BE2C (cell line): Measurements from ENCODE around the gene EPB41.

Experiments
- DNase-seq: peaks from one replicate; pipeline ENCODE4 v3.0.0-alpha.2; 2020
- H3K27me3 ChIP-seq: fragments of 250-450 bp; sonication (Bioruptor Pico); 2 replicates; pipeline ENCODE4 v1.5.1; 2020; ENCODE audit warnings: mild to moderate bottlenecking
- H3K36me3 ChIP-seq: fragments of 250-450 bp; sonication (Bioruptor Pico); 2 replicates; pipeline ENCODE4 v1.5.1; 2020; ENCODE audit warnings: mild to moderate bottlenecking
- H3K4me1 ChIP-seq: fragments of 250-450 bp; sonication (Bioruptor Pico); 2 replicates; pipeline ENCODE4 v1.5.1; 2020
- H3K4me3 ChIP-seq: 2 replicates; pipeline ENCODE4 v1.5.1; 2011; ENCODE audit warnings: low read depth, low read length
- H3K9me3 ChIP-seq: fragments of 250-450 bp; sonication (Bioruptor Pico); 2 replicates; pipeline ENCODE4 v1.5.1; 2020
- TF ChIP-seq, protein P1 (sequence below): IDR thresholded peaks from 2 replicates; pipeline ENCODE4 v1.5.1; 2012; ENCODE audit warnings: mild to moderate bottlenecking, low read depth, low read length

The EPB41 gene

DNA sequence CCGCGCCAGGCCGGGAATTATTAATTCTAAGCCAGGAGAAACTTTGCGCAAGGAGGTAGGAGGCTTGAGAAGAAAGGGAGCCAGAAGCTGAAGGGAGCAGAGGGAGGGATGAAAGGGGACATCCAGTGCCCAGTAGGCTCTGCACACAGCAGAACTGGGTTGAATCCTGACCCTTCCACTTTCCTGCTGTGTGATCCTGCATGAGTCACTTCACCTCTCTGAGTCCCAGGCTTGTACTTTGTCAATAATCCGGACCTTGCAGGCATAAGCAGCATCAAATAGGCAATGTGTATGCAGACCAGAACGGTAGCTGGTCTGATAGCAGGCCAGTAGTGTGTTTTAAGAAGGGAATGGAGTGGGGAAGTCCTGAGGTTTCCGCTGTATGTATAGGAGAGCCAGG is 25.5 kb upstream of the EPB41 start:
- Histone ChIP-seq H3K4me3 (no peak overlapping the region), H3K36me3 (0 out of 2 replicates have a peak, but pooled peaks cover 3% of the 10 kb centered on the region), H3K27me3 (no peaks in the 10 kb centered on the region), H3K4me1 (peaks cover 20% of the 10 kb centered on the region), H3K9me3 (no peaks in the 10 kb centered on the region)
- DNase-seq, result no peak
- TF ChIP-seq, protein P1, sequence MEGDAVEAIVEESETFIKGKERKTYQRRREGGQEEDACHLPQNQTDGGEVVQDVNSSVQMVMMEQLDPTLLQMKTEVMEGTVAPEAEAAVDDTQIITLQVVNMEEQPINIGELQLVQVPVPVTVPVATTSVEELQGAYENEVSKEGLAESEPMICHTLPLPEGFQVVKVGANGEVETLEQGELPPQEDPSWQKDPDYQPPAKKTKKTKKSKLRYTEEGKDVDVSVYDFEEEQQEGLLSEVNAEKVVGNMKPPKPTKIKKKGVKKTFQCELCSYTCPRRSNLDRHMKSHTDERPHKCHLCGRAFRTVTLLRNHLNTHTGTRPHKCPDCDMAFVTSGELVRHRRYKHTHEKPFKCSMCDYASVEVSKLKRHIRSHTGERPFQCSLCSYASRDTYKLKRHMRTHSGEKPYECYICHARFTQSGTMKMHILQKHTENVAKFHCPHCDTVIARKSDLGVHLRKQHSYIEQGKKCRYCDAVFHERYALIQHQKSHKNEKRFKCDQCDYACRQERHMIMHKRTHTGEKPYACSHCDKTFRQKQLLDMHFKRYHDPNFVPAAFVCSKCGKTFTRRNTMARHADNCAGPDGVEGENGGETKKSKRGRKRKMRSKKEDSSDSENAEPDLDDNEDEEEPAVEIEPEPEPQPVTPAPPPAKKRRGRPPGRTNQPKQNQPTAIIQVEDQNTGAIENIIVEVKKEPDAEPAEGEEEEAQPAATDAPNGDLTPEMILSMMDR, result no peak

DNA sequence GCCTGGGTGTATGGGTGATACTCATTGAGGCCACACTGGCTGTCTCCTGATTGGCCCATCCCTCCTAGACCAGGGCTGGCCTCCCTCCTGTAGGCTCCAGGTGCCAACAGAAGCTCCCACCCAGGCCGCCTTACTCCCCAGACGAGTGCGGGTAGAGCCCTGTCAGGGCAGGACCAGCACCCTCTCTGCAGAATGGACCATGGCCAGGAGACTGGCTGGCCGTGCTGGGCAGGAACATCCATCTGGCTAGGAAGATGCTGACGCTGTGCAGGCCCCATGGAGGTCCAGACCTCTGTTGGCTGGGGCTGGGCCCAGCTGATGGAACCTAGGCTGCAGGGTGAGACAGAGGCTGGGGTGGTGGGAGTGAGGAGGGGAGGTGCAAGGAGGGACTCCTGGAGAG is 25.0 kb upstream of the EPB41 start:
- peaks cover 16% of the 10 kb centered on the region for H3K4me1 ChIP-seq
- H3K4me3 ChIP-seq, result no peak overlapping the region
- H3K36me3 ChIP-seq, result 0 out of 2 replicates have a peak, but pooled peaks cover 3% of the 10 kb centered on the region
- H3K9me3 ChIP-seq, result no peaks in the 10 kb centered on the region
- no peaks in the 10 kb centered on the region for H3K27me3 ChIP-seq
- TF ChIP-seq, protein P1, result no peak
- DNase-seq, result no peak

DNA sequence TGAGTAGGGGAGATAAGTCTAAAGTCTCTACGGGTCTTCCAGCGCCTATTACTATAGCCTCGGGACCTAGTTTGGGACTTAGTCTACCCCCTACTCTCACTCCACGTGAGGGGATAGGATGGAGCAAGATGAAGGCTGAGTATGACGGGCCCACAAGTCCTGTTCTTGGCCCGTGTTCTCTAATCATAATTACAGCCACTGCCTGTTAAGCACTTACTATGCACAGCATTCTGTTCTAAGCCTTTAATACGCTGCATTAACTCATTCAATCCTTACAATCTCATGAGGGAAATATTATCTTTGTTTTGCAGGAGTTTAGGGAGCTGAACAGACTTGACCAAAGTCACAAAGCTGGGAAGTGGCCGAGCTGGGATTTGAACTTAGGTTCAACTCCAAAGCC is 23.9 kb upstream of the EPB41 start:
- H3K36me3 ChIP-seq, result 0 out of 2 replicates have a peak, but pooled peaks cover 3% of the 10 kb centered on the region
- no peaks in the 10 kb centered on the region for H3K27me3 ChIP-seq
- no peaks in the 10 kb centered on the region for H3K9me3 ChIP-seq
- TF ChIP-seq, protein P1, result no peak
- peaks cover 9% of the 10 kb centered on the region for H3K4me1 ChIP-seq
- DNase-seq, result no peak
- no peak overlapping the region for H3K4me3 ChIP-seq

DNA sequence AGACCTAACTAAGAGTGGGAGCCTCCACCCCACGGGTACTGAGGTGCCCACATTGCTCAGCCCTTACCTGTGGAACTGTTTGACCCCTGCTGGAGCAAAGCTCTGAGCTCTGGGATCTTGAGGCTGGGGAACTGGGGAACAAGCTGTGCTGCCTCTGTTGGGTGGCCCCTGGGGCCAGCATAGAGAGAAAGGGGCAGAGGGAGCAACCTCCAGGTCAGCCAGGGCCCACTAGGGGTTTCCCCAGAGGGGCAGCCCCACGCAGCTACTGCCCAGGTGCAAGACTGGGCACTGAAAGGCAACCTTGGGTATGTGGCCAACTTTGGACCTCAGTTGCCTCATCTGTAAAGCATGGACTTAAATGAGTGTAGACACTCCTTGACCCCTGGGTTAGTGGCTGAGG is 23.5 kb upstream of the EPB41 start:
- DNase-seq, result no peak
- no peak overlapping the region for H3K4me3 ChIP-seq
- no peaks in the 10 kb centered on the region for H3K27me3 ChIP-seq
- peaks cover 5% of the 10 kb centered on the region for H3K4me1 ChIP-seq
- TF ChIP-seq, protein P1, result no peak
- H3K36me3 ChIP-seq, result 0 out of 2 replicates have a peak, but pooled peaks cover 3% of the 10 kb centered on the region
- no peaks in the 10 kb centered on the region for H3K9me3 ChIP-seq

DNA sequence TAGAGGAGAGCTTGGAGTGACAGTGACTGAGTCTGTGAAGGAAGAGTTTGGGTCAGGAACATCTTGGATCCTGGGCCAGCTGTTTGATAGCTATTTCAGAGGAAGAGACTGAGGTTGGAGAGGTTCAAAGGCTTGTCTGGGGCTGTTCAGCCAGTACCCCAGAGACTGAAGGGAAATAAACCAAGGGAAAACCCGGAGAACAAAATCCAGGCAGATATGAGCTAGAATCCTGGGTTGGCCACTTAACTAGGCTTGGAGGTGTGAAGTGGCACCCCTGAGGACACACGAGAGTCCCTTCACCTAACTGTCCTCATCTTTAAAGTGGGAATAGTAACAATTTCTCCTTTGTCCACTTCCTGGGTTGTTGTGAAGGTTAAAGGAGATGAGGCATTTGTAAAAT is 23.1 kb upstream of the EPB41 start:
- H3K4me1 ChIP-seq, result peaks cover under 1% of the 10 kb centered on the region; the same call in 1 of the 2 replicates
- no peaks in the 10 kb centered on the region for H3K9me3 ChIP-seq
- TF ChIP-seq, protein P1, result no peak

DNA sequence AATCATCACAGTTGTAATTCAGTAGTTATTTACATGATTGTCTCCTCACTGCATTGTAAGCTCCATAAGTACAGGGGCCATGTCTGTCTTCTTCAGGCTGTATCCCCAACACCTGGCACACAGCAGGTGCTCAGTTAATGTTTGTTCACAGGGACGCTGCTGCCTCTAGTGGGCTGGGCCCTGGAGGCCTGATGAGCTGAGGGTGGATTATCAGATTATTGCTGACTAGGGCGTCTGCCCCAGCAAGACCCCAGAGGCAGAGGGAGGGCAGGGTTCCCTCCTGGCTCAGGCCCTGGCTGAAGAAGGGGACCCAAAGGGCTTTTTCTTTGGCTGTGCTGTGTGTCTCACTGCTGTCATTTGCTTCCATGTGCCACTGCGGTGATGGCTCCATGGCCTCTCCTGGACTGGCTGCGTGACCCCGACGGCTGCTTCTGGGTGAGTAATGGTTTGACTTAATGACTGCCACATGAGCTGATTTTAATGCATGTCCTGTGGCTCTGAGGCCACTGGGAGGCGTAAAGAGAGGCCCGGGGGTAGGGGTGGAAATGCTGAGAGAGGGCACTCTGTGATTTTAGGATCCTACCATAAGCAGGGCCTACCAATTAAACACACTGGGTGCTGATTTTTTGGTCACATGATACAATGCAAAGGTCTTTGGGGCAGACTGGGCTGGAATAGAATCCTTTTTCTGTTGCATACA is 20.8 kb upstream of the EPB41 start:
- Histone ChIP-seq H3K4me1 (no peaks in the 10 kb centered on the region), H3K9me3 (no peaks in the 10 kb centered on the region), H3K36me3 (no peaks in the 10 kb centered on the region), H3K27me3 (no peaks in the 10 kb centered on the region), H3K4me3 (no peak overlapping the region)
- TF ChIP-seq, protein P1, result peak; percentile 36
- DNase-seq, result peak; percentile 22

More for the DNA sequence above, 23.1 kb upstream of the EPB41 start:
- no peak overlapping the region for H3K4me3 ChIP-seq
- no peaks in the 10 kb centered on the region for H3K27me3 ChIP-seq
- DNase-seq, result no peak
- 0 out of 2 replicates have a peak, but pooled peaks cover 3% of the 10 kb centered on the region for H3K36me3 ChIP-seq
